Measurements from ENCODE around the gene TCF7L2.

DNA sequence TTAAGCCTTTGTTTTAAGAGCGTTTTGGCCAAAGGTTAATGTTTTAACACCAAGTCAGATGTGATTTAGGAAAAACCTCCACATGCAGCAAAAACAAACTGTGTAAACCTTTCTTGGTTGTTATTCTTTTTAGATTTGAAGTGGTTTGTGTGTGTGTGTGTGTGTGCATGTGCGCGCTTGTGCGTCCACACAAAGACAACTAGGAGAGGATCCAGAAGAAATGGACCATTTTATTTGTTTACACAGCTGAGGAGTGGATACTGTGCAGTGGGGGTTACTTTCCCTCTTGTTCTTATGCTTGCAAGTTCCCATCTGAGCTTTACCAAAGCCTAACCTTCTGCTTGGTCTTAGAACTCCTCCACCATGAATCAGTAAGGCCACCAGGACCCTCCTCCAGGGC is 20.0 kb downstream of the TCF7L2 start:
- TF ChIP-seq, protein P1, sequence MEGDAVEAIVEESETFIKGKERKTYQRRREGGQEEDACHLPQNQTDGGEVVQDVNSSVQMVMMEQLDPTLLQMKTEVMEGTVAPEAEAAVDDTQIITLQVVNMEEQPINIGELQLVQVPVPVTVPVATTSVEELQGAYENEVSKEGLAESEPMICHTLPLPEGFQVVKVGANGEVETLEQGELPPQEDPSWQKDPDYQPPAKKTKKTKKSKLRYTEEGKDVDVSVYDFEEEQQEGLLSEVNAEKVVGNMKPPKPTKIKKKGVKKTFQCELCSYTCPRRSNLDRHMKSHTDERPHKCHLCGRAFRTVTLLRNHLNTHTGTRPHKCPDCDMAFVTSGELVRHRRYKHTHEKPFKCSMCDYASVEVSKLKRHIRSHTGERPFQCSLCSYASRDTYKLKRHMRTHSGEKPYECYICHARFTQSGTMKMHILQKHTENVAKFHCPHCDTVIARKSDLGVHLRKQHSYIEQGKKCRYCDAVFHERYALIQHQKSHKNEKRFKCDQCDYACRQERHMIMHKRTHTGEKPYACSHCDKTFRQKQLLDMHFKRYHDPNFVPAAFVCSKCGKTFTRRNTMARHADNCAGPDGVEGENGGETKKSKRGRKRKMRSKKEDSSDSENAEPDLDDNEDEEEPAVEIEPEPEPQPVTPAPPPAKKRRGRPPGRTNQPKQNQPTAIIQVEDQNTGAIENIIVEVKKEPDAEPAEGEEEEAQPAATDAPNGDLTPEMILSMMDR (IDR thresholded peaks at IDR 0.05; ENCODE audit: low read depth, low read length): no peak
- TF ChIP-seq EZH2phosphoT487 (IDR thresholded peaks at IDR 0.05; ENCODE audit: low read depth): no peak

Data from OCI-LY3 (cell line).